Immature natural killer cell (primary cell): ENCODE data around the gene RIMBP2. TPM values are rescaled to one million over a fixed set of nuclear protein-coding genes. Genes with fewer than 3 reads are reported as not detected.
"Not testable (repeated sequence)": the region's sequence is repeated elsewhere in the genome, so short reads cannot be mapped to it uniquely, and the experiment has no call there.

Source experiments
- DNase-seq, 3 donors: peaks; one replicate each; pipeline ENCODE4 v3.0.0; 2022; ENCODE audit warnings: mixed read lengths in 1 of 3
- H3K27ac Mint-ChIP-seq, 6 donors: one replicate each; pipeline ENCODE4 v1.8.0; 2020; ENCODE audit warnings: mixed read lengths in 6 of 6, mild to moderate bottlenecking in 5 of 6, inconsistent platforms in 4 of 6, moderate library complexity in 3 of 6
- H3K27me3 Mint-ChIP-seq, 3 donors: one replicate each; pipeline ENCODE4 v1.8.0; 2020 to 2021; ENCODE audit warnings: low read depth in 3 of 3, mild to moderate bottlenecking in 3 of 3, mixed read lengths in 3 of 3, moderate library complexity in 3 of 3, inconsistent platforms in 1 of 3
- H3K36me3 Mint-ChIP-seq, 3 donors: one replicate each; pipeline ENCODE4 v1.8.0; 2020; ENCODE audit warnings: mixed read lengths in 3 of 3, inconsistent platforms in 2 of 3, mild to moderate bottlenecking in 2 of 3
- H3K4me1 Mint-ChIP-seq, 2 donors: one replicate each; pipeline ENCODE4 v1.8.0; 2020; ENCODE audit warnings: inconsistent platforms in 2 of 2, mild to moderate bottlenecking in 2 of 2, mixed read lengths in 2 of 2, moderate library complexity in 1 of 2
- H3K4me3 Mint-ChIP-seq, 5 donors: one replicate each; pipeline ENCODE4 v1.8.0; 2020; ENCODE audit warnings: mild to moderate bottlenecking in 5 of 5, mixed read lengths in 5 of 5, inconsistent platforms in 3 of 5, moderate library complexity in 3 of 5
- H3K9me3 Mint-ChIP-seq, 6 donors: one replicate each; pipeline ENCODE4 v1.8.0; 2020; ENCODE audit warnings: mild to moderate bottlenecking in 6 of 6, mixed read lengths in 6 of 6, inconsistent platforms in 4 of 6, moderate library complexity in 3 of 6
- polyA plus RNA-seq, 3 donors: library from polyadenylated mRNA; unstranded; fragments of 300-500 nt; fragmentation: Illumina TruSeq; gene quantifications; one replicate each; pipeline ENCODE4 v1.2.3, GENCODE V29; 2021

The RIMBP2 gene
- polyA plus RNA-seq, 3 donors from 2014 or later, result not detected

- no peak overlapping the region for H3K27ac Mint-ChIP-seq
- no peaks in the 10 kb centered on the region for H3K36me3 Mint-ChIP-seq
- no peaks in the 10 kb centered on the region for H3K9me3 Mint-ChIP-seq
- H3K4me3 Mint-ChIP-seq, result no peak overlapping the region
- H3K4me1 Mint-ChIP-seq, result no peaks in the 10 kb centered on the region
- H3K27me3 Mint-ChIP-seq, result peaks cover 0 to 7% (median 5%) of the 10 kb centered on the region in 3 donors
- DNase-seq, result no peak
These were observed 55.0 kb downstream of the RIMBP2 start for GRCh38 chr12:130661059-130661458.

- Mint-ChIP-seq H3K4me1 (no peaks in the 10 kb centered on the region), H3K36me3 (no peaks in the 10 kb centered on the region), H3K4me3 (no peak overlapping the region), H3K27ac (no peak overlapping the region), H3K9me3 (peaks cover 0 to 2% (median 0%) of the 10 kb centered on the region in 6 donors), H3K27me3 (peaks cover 3 to 7% (median 4%) of the 10 kb centered on the region in 3 donors)
- no peak for DNase-seq
These were observed 57.8 kb downstream of the RIMBP2 start for GRCh38 chr12:130658145-130658911.

GRCh38 chr12:130656411-130656810, 59.7 kb downstream of the RIMBP2 start:
- H3K36me3 Mint-ChIP-seq, result no peaks in the 10 kb centered on the region
- H3K27ac Mint-ChIP-seq, result no peak overlapping the region
- H3K4me3 Mint-ChIP-seq, result no peak overlapping the region
- H3K9me3 Mint-ChIP-seq, result peaks cover 0 to 2% (median 0%) of the 10 kb centered on the region in 6 donors
- H3K27me3 Mint-ChIP-seq, result peaks cover 4 to 8% (median 6%) of the 10 kb centered on the region in 3 donors
- H3K4me1 Mint-ChIP-seq, result no peaks in the 10 kb centered on the region
- DNase-seq, result no peak

GRCh38 chr12:130655881-130656280, 60.2 kb downstream of the RIMBP2 start:
- Mint-ChIP-seq H3K9me3 (peaks cover 0 to 2% (median 0%) of the 10 kb centered on the region in 6 donors), H3K27ac (no peak overlapping the region), H3K36me3 (no peaks in the 10 kb centered on the region), H3K4me3 (no peak overlapping the region), H3K4me1 (no peaks in the 10 kb centered on the region), H3K27me3 (peaks cover 4 to 8% (median 4%) of the 10 kb centered on the region in 3 donors)
- DNase-seq, result no peak

- Mint-ChIP-seq H3K27me3 (peaks cover 2 to 11% (median 2%) of the 10 kb centered on the region in 3 donors), H3K36me3 (no peaks in the 10 kb centered on the region), H3K4me1 (no peaks in the 10 kb centered on the region), H3K9me3 (peaks cover 0 to 2% (median 0%) of the 10 kb centered on the region in 6 donors), H3K27ac (no peak overlapping the region), H3K4me3 (no peak overlapping the region)
- no peak for DNase-seq
These were observed 61.1 kb downstream of the RIMBP2 start for GRCh38 chr12:130655010-130655409.

- Mint-ChIP-seq H3K27me3 (peaks cover 0 to 11% (median 2%) of the 10 kb centered on the region in 3 donors), H3K9me3 (peaks cover 0 to 2% (median 0%) of the 10 kb centered on the region in 6 donors), H3K4me1 (no peaks in the 10 kb centered on the region), H3K27ac (no peak overlapping the region), H3K4me3 (no peak overlapping the region), H3K36me3 (no peaks in the 10 kb centered on the region)
- DNase-seq, result no peak
These were observed 64.7 kb downstream of the RIMBP2 start for GRCh38 chr12:130651188-130651959.

- Mint-ChIP-seq H3K27me3 (peaks cover 0 to 8% (median 0%) of the 10 kb centered on the region in 3 donors), H3K9me3 (peaks cover 0 to 2% (median 0%) of the 10 kb centered on the region in 6 donors), H3K27ac (no peak overlapping the region), H3K36me3 (no peaks in the 10 kb centered on the region), H3K4me1 (no peaks in the 10 kb centered on the region), H3K4me3 (no peak overlapping the region)
- no peak for DNase-seq
These were observed 66.0 kb downstream of the RIMBP2 start for GRCh38 chr12:130650131-130650530.

GRCh38 chr12:130649101-130650045, 66.7 kb downstream of the RIMBP2 start:
- H3K27ac Mint-ChIP-seq, result no peak overlapping the region
- no peaks in the 10 kb centered on the region for H3K36me3 Mint-ChIP-seq
- H3K27me3 Mint-ChIP-seq, result peaks cover 0 to 8% (median 0%) of the 10 kb centered on the region in 3 donors
- DNase-seq, result no peak
- H3K4me1 Mint-ChIP-seq, result no peaks in the 10 kb centered on the region
- peaks cover 0 to 2% (median 0%) of the 10 kb centered on the region in 6 donors for H3K9me3 Mint-ChIP-seq
- no peak overlapping the region for H3K4me3 Mint-ChIP-seq

- H3K27ac Mint-ChIP-seq, result no peak overlapping the region
- no peaks in the 10 kb centered on the region for H3K4me1 Mint-ChIP-seq
- H3K36me3 Mint-ChIP-seq, result no peaks in the 10 kb centered on the region
- H3K27me3 Mint-ChIP-seq, result peaks cover 0 to 8% (median 0%) of the 10 kb centered on the region in 3 donors
- DNase-seq, result no peak
- H3K4me3 Mint-ChIP-seq, result no peak overlapping the region
- no peaks in the 10 kb centered on the region for H3K9me3 Mint-ChIP-seq
These were observed 68.3 kb downstream of the RIMBP2 start for GRCh38 chr12:130647814-130648213.

- Mint-ChIP-seq H3K4me3 (no peak overlapping the region), H3K4me1 (no peaks in the 10 kb centered on the region), H3K27ac (no peak overlapping the region), H3K36me3 (no peaks in the 10 kb centered on the region), H3K9me3 (no peaks in the 10 kb centered on the region), H3K27me3 (peaks cover 0 to 3% (median 0%) of the 10 kb centered on the region in 3 donors)
- DNase-seq, result no peak
These were observed 69.3 kb downstream of the RIMBP2 start for GRCh38 chr12:130646716-130647370.

GRCh38 chr12:130646191-130646590, 69.9 kb downstream of the RIMBP2 start:
- not testable (repeated sequence) for H3K4me1 Mint-ChIP-seq, DNase-seq, H3K4me3 Mint-ChIP-seq, H3K27ac Mint-ChIP-seq, H3K27me3 Mint-ChIP-seq, H3K9me3 Mint-ChIP-seq, H3K36me3 Mint-ChIP-seq

GRCh38 chr12:130645751-130646150, 70.3 kb downstream of the RIMBP2 start:
- DNase-seq, result no peak
- H3K27me3 Mint-ChIP-seq, result peaks cover 0 to 3% (median 2%) of the 10 kb centered on the region in 3 donors
- no peaks in the 10 kb centered on the region for H3K4me1 Mint-ChIP-seq
- no peak overlapping the region for H3K27ac Mint-ChIP-seq
- no peak overlapping the region for H3K4me3 Mint-ChIP-seq
- no peaks in the 10 kb centered on the region for H3K9me3 Mint-ChIP-seq
- no peaks in the 10 kb centered on the region for H3K36me3 Mint-ChIP-seq

GRCh38 chr12:130644566-130644965, 71.5 kb downstream of the RIMBP2 start:
- Mint-ChIP-seq H3K4me1 (no peaks in the 10 kb centered on the region), H3K9me3 (no peaks in the 10 kb centered on the region), H3K4me3 (no peak overlapping the region), H3K27me3 (peaks cover 0 to 2% (median 0%) of the 10 kb centered on the region in 3 donors), H3K36me3 (no peaks in the 10 kb centered on the region), H3K27ac (no peak overlapping the region)
- DNase-seq, result no peak
